Progenitor cell of endocrine pancreas (in vitro differentiated cells): ENCODE results near the gene HPN. TPM values are rescaled to one million over a fixed set of nuclear protein-coding genes. Genes with fewer than 3 reads are reported as not detected.
"Not testable (repeated sequence)": the region's sequence is repeated elsewhere in the genome, so short reads cannot be mapped to it uniquely, and the experiment has no call there.

ENCODE experiments used
- DNase-seq: peaks from one replicate; pipeline ENCODE4 v3.0.0; 2021; ENCODE audit warnings: low spot score; ENCODE audit not compliant: unreplicated experiment
- H3K27ac Mint-ChIP-seq: 2 replicates; pipeline ENCODE4 v1.8.0; 2021; ENCODE audit warnings: mild to moderate bottlenecking, moderate library complexity, mixed read lengths
- H3K27me3 Mint-ChIP-seq: 2 replicates; pipeline ENCODE4 v1.8.0; 2021; ENCODE audit warnings: mixed read lengths
- H3K36me3 Mint-ChIP-seq: 2 replicates; pipeline ENCODE4 v1.8.0; 2022; ENCODE audit warnings: mixed read lengths; ENCODE audit not compliant: insufficient read depth
- H3K4me1 Mint-ChIP-seq: 2 replicates; pipeline ENCODE4 v1.8.0; 2021; ENCODE audit warnings: low read depth, mixed read lengths
- H3K4me3 Mint-ChIP-seq: 2 replicates; pipeline ENCODE4 v1.8.0; 2021; ENCODE audit warnings: low read depth, mild to moderate bottlenecking, moderate library complexity, mixed read lengths
- H3K9me3 Mint-ChIP-seq: 2 replicates; pipeline ENCODE4 v1.8.0; 2021; ENCODE audit warnings: low read depth, mixed read lengths
- CTCF ChIP-seq: fragments of 200-600 bp; sonication (generic); IDR thresholded peaks from one replicate; pipeline ENCODE4 v1.5.0; 2021; ENCODE audit warnings: antibody characterized with exemption, mild to moderate bottlenecking; ENCODE audit not compliant: unreplicated experiment
- total RNA-seq: library from RNA; stranded (reverse); gene quantifications from 2 replicates; pipeline ENCODE4 v1.2.1, GENCODE V29; 2021

HPN gene
- total RNA-seq, 1 donor from 2014 or later = 70.5 TPM

GRCh38 chr19:35025969-35026368 is 15.6 kb upstream of the HPN start:
- Mint-ChIP-seq H3K4me1 (no peaks in the 10 kb centered on the region), H3K9me3 (no peaks in the 10 kb centered on the region), H3K27ac (no peak overlapping the region), H3K4me3 (no peak overlapping the region), H3K27me3 (peaks cover 9% of the 10 kb centered on the region), H3K36me3 (peaks cover 18% of the 10 kb centered on the region)
- no peak for DNase-seq
- TF ChIP-seq CTCF = no peak

GRCh38 chr19:35026418-35026817 is 15.1 kb upstream of the HPN start:
- Mint-ChIP-seq H3K27me3 (peaks cover 13% of the 10 kb centered on the region), H3K27ac (no peak overlapping the region), H3K4me3 (no peak overlapping the region), H3K36me3 (peaks cover 16% of the 10 kb centered on the region), H3K9me3 (no peaks in the 10 kb centered on the region), H3K4me1 (peaks cover 4% of the 10 kb centered on the region)
- no peak for TF ChIP-seq CTCF
- no peak for DNase-seq

GRCh38 chr19:35027009-35027408 is 14.5 kb upstream of the HPN start:
- H3K9me3 Mint-ChIP-seq = no peaks in the 10 kb centered on the region
- H3K36me3 Mint-ChIP-seq = peaks cover 16% of the 10 kb centered on the region
- H3K27me3 Mint-ChIP-seq = peaks cover 19% of the 10 kb centered on the region
- DNase-seq = no peak
- peaks cover 6% of the 10 kb centered on the region for H3K4me1 Mint-ChIP-seq
- H3K4me3 Mint-ChIP-seq = no peak overlapping the region
- TF ChIP-seq CTCF = no peak
- no peak overlapping the region for H3K27ac Mint-ChIP-seq

- Mint-ChIP-seq H3K4me3 (no peak overlapping the region), H3K27ac (no peak overlapping the region), H3K4me1 (peaks cover 6% of the 10 kb centered on the region), H3K9me3 (no peaks in the 10 kb centered on the region), H3K36me3 (peaks cover 16% of the 10 kb centered on the region), H3K27me3 (peaks cover 29% of the 10 kb centered on the region)
- no peak for TF ChIP-seq CTCF
- no peak for DNase-seq
These were observed 13.5 kb upstream of the HPN start for GRCh38 chr19:35027851-35028599.

GRCh38 chr19:35028600-35028885 is 13.0 kb upstream of the HPN start:
- DNase-seq, H3K9me3 Mint-ChIP-seq, H3K4me3 Mint-ChIP-seq, H3K27ac Mint-ChIP-seq, H3K4me1 Mint-ChIP-seq: not testable (repeated sequence)
- Mint-ChIP-seq H3K36me3 (peaks cover 16% of the 10 kb centered on the region), H3K27me3 (peaks cover 35% of the 10 kb centered on the region)

GRCh38 chr19:35029275-35029736 is 12.2 kb upstream of the HPN start:
- H3K4me1 Mint-ChIP-seq, DNase-seq, H3K27ac Mint-ChIP-seq, H3K4me3 Mint-ChIP-seq, H3K9me3 Mint-ChIP-seq: not testable (repeated sequence)
- Mint-ChIP-seq H3K36me3 (peaks cover 13% of the 10 kb centered on the region), H3K27me3 (peaks cover 40% of the 10 kb centered on the region)
